Fibroblast of skin of right biceps (primary cell): ENCODE results near the gene HMGN4.
A peak's percentile ranks its signal among the peaks of the same experiment; 100 is the strongest.

Source experiments
- DNase-seq: peaks from one replicate; pipeline ENCODE4 v3.0.0-alpha.2; 2013

The HMGN4 gene

GRCh38 chr6:26588965-26589364, 50.8 kb downstream of the HMGN4 start:
- DNase-seq, result no peak

DNA sequence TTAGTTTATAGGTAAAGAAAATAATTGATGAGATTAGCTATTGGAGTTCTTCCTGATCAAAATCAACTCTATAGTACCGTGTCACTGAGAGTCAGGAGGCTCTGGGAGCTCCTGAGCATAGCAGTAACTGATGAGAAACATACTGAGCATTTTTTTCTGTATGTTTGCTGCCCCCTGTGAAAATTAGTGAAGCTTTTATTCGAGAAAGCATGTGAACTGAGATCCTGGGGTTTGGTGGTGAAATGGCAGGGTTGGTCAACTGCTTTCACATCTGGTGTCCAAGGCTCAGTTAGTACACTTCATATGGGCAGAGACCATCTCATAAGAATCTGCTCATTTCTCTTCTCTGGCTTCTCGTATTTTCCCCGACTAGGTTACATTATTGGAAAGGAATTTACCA, 54.5 kb downstream of the HMGN4 start:
- DNase-seq, result no peak

DNA sequence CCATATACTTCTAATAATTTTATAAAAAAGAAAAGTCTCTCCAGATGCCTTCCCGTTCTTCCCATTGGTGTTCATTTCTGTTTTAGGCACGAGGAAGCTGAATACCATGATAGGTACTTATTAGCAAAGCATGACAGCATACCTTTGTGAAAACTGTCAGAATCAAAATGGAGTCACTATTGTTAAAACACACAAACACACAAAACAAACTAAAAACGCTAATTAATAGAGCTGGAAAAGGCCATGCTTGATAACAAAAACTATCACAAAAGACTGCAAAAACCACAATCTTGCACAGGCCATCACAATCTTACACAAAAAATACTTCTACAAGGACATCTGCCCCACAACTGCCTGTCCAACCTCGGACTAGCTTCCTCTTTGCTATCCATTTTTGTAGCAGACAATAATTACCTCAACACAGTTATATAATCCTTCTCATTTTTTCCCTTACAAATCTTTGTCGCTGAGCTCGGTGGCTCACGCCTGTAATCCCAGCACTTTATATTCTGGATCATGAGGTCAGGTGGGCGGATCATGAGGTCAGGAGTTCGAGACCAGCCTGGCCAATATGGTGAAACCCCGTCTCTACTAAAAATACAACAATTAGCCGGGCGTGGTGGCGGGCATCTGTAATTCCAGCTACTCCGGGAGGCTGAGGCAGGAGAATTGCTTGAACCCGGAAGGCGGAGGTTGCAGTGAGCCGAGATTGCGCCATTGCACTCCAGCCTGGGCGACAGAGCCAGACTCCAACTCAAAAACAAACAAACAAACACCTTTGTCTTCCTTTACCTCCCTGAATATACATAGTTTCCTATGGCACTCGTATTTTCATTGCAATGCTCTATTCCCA, 55.3 kb downstream of the HMGN4 start:
- DNase-seq, result no peak

DNA sequence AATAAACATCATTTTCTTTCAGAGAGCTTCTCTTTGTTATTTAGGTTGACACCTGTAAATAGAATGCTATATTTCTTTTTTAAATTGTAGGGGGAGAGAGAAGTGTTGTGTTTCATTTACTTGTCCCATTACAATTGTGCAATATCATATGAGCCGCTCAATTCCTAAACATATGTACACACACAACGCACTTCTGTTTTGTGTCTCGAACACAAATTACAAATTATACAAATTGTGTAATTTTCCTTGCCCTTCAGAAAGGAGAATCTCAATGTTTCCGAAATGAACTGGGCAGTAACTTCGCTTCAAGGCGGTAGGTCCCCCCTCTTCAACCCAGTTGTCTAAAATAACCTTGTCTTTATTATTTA, 55.9 kb downstream of the HMGN4 start:
- no peak for DNase-seq

GRCh38 chr6:26594730-26595632, 56.8 kb downstream of the HMGN4 start:
- DNase-seq, result peak; percentile 82

- peak; percentile 87 for DNase-seq
Measured at GRCh38 chr6:26595669-26596269, 57.6 kb downstream of the HMGN4 start.
